Stimulated activated CD8-positive, alpha-beta memory T cell treated with anti-CD3 and anti-CD28 coated beads, Interleukin-15, amount 100 ng/mL, for 1 hour (primary cell): Measurements from ENCODE around the gene TARS1.

Experiments used
- DNase-seq: peaks from one replicate; pipeline ENCODE4 v3.0.0-alpha.2; 2020; ENCODE audit warnings: low read depth

TARS1 gene

DNA sequence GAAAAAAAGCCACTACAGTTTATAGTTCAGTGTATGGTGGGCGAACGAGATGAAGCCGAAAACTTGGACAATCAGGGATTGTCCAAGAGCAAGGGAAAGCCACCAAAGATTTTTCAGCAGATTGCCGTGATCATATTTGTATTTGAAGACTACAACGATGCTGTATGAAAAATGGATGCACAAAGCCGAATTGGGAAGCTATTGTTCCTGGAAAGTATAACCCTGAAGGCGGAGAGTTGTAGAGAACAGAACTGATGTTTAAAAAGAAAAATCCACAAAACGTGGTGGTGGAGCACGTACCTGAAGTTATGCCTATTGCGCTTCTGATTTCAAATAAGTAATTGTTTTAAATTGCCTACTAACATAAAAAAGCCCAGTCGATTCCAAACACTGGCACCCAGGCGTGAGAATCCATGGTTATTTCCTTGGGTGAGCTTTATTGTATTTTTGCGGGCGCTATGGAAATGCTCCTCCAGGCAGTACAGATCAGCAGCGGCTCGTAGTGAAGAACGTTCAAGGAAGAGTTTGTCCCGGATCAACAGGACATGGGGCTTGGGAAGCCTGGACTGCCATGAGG lies 772 bp upstream of the TARS1 start:
- no peak for DNase-seq

DNA sequence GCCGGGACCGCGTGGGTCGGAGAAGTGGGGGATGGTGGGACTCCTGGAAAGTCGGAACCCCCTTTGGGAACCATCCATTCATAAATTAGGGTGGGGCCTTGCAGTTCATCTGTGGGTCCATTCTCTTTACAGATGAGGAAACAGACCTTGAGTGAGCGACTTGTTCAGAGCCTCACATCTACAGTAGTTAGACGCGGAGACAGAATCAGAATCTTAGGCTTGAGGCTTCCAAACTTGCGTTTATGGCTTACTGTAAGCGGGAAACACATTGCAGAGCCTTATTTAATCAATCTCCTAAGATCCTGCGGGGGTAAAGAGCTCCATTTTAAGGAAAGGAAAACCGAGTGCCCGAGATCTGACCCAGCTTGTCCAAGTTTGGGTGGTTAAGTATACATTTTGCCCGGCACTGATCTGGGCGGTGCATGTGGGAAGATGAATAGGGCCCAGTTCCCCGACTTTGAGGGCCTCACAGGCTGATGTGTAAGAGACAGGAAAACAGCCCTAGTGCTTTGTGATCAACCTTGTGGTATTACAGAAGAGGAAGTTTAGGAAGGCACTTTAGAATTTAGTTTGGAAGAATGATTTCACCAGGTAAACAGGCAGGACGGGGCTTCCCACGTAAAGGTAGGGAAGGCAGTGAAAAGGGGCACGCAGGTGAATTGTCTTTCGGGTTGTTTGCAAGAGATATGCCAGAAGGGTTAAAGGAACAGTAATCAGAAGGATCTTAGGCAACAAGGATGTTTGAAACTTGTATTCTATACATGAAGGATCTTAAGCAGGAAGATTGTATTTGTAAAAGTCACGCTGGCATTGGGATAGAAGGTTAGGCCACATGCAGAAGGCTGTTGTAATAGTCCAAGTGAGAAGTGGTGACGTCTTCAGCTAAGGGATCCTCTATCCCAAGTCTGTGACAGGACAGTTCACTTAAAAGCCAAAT lies 744 bp downstream of the TARS1 start:
- DNase-seq = no peak

- no peak for DNase-seq
These were observed 3.8 kb downstream of the TARS1 start for GRCh38 chr5:33444542-33444941.

DNA sequence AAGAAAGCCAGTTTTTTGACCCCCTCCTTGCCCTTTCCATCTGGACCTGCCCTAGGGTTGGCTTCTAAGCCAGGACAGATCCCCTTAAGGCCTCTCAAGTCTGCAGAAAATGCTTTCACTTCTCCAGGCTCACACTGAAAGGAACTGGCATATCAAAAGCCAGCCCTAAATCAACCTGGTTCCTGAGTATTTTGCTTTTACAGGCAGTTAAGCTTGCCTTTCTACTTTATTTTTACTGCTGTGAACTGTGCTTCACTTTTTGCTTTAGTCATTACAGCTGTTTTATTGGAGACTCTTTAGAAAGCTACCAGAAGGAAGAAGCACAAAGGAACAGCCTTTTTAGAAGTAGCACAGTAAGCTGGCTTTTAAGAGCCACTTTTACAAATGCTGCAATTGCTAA lies 5.0 kb downstream of the TARS1 start:
- no peak for DNase-seq

DNA sequence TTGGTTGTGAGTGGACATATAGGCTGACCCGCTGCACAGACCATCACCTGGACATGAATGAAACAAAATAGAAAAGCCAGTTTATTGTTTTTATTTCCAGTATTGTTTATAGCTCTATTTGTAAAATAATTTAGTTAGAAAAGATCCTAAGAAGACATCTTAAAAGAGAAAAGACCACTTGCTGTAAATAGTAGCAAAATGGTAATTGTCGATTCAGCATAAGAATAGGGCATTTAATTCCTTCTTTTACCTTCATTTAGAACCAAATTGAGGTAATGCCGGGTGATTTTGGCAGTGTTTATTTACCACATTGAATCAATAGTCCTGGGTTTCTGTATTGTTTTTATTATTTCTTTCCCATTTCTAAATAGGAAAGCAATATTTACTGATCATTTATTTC lies 7.4 kb downstream of the TARS1 start:
- DNase-seq = no peak

GRCh38 chr5:33457126-33457525 lies 16.4 kb downstream of the TARS1 start:
- DNase-seq = no peak

- DNase-seq = no peak
These were observed 17.1 kb downstream of the TARS1 start for GRCh38 chr5:33457817-33458216.

DNA sequence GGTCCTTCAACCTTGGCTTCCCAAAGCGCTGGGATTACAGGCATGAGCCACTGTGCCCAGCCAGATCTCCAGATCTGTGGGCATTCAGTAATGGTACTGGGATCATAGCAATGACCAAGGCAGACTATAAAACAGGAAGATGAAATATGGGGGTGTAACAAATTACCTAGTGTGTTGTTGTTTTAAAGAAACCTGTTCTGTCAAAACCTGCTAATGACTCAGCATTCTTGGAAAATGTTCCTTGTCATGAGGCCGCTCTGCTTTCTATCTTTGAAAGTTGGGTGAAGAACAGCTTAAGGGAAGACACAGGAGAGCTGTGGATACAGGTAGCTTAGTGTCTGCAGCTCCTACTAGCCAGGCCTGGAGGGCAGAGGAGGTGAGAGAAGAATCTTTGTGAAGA lies 19.4 kb downstream of the TARS1 start:
- no peak for DNase-seq

DNA sequence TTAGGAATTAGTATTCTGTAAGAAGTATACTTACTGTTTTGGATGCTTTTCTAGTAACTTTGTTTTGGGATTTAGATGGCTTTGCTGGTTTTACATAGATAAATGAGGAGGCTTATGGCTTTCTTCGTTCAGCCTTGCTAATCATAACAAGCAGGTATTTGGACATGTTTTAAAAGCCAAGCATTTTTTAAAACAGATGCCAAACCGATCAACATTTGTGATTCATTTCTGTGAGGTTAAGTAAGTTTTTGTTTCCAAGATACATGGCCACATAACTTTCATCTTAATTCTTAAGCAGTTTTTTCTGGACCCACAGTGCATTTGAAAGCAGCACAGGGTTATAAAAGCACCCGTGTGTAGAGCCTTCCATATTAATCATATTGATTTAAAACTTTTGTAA lies 21.7 kb downstream of the TARS1 start:
- no peak for DNase-seq

DNA sequence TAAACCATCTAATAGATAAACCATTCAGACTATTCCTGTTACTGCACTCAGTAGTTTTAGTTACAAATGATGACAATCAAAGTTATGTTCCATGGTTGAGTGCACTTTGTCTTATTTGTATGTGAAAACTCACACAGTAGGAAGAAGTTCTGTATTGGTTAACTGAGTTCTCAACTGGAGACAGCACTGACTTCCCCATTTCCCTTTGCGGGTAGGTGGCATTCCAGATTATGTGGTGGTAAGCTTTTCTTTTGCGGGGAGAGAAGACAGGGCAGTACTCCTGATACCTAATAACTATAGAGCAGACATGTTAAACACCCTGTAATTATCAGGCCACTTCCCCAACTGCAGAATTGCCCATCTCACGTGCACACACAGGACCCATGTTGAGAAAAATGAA lies 24.4 kb downstream of the TARS1 start:
- no peak for DNase-seq

DNA sequence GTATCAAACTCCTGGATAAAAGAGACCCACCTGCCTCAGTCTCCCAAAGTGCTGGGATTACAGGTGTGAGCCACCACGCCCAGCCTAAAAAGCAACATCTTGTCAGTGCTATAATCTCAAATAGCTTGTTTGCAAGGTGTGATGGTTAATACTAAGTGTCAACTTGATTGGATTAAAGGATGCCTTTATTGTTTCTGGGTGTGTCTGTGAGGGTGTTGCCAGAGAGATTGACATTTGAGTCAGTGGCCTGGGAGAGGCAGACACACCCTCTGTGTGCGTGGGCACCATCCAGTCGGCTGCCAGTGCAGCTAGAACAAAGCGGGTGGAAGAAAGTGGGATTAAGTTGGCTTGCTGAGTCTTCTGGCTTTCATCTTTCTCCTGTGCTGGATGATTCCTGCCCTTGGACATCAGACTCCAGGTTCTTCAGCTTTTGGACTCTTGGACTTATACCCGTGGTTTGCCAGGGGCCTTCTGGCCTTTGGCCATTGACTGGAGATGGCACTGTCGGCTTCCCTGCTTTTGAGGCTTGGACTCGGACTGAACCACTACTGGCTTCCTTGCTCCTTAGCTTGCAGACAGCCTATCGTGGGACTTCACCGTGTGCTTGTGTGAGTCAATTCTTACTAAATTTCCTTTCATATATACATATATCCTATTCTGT lies 28.1 kb downstream of the TARS1 start:
- no peak for DNase-seq

GRCh38 chr5:33470544-33470943 lies 29.8 kb downstream of the TARS1 start:
- DNase-seq = no peak

- no peak for DNase-seq
These were observed 32.1 kb downstream of the TARS1 start for GRCh38 chr5:33472805-33473409.

DNA sequence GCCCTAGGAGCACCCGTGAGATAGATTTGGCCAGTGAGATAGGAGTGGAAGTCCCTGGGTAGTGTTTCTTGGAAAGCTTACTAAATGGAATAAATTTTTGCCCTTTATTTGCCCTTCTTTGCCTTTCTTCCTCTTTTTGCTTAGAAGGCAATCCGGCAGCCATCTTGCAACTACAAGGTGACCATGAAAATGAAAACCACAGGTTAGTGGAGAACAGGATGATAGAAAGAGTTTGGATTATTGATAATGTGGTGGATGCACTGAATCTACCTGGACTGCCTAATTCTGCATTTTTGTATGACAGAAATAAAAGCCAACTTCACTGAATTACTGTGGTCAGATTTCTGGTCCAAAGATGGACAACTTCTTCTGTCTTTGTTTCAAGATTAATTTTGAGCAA lies 33.2 kb downstream of the TARS1 start:
- no peak for DNase-seq

DNA sequence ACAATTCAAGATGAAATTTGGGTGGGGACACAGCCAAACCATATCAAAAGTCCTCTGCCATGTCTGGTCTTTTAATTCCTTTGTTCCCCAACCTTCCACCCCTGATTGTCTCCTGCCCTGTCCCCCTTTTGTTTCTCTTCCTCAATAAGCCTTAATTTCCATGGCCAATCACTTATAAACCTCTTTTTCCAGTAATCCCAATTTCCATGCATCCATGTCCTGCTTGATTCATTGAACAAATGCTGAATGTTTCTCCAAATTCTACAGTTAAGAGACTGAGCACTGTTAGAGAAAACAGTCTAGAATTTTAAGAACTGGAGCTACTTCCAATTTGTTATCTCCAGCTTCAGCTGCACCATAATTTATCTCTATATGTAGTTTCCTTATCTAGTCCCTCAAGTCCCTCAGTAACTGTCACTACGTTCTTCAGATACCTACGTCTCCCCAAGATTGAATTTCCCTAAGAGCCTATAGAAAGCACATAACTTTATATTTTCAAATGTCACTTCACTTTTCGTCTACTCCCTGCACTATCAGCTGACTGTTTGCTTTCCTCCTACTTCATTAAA lies 34.2 kb downstream of the TARS1 start:
- no peak for DNase-seq

DNA sequence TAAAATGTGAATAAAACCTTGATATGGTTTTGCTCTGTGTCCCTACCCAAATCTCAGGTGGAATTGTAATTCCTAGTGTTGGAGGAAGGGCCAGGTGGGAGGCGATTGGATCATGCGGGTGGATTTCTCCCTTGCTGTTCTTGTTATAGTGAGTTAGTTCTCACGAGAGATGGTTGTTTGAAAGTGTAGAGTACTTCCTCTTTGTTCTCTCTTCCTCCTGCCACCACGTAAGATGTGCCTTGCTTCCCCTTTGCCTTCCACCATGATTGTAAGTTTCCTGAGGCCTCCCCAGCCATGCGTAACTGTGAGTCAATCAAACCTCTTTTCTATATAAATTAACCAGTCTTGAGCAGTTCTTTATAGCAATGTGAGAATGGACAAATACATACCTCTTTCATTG lies 34.9 kb downstream of the TARS1 start:
- no peak for DNase-seq

DNA sequence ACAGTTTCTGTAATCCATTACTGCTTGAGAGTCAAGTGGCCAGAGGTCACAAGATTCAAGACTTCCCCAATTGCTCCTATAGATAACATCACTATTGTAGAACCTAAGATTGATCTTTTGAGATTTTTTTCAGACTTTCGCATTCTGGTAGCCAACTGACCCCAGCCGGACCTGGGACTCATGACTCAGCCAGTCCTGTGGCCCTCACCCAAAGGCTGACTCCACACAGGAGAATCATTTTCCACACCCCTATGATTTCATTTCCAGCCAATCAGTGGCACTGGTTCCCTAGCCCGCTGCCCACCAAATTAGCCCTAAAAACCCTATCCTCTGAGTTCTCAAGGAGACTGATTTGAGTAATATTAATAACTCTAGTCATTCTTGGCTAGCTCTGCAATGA lies 36.2 kb downstream of the TARS1 start:
- no peak for DNase-seq

- no peak for DNase-seq
These were observed 37.1 kb downstream of the TARS1 start for GRCh38 chr5:33477816-33478215.

- no peak for DNase-seq
These were observed 38.5 kb downstream of the TARS1 start for GRCh38 chr5:33479311-33479710.

- no peak for DNase-seq
These were observed 40.1 kb downstream of the TARS1 start for GRCh38 chr5:33480876-33481275.

DNA sequence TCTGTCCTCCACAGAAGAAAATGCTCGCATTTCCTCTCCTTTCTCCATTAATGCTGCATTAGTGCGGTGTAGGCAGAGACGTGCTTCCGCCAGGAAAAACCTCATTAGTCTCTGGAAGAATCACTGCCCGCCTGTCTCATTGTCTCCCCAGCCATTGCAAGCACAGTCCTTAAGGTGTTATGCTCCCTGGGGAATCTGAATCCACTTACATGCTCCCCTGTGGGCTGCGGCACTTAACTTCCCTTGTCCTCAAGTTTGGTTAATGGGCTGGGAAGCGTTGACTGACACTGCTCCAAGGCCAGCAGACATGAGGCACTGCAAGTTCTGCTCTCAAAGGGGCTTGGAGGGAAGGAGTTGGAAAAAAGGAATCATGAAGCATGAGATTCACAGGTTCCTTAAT lies 41.6 kb downstream of the TARS1 start:
- no peak for DNase-seq

DNA sequence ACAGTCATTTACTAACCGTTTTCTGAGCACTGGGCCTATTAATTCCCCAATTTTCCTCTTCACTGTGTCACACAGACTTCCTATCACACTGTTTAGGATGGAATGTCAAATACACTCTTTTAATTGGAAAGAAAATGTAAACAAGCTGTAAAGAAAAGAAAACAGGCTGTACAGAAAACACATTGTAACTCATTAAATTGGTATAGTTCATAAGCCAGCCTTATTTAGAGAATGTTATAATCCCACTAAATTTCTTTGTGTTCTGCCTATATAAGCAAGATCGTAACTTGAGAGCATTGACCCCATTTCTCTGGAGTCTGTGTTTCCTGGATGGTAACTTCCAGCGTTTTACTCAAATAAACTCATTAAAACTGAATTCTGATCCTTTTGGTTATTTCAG lies 46.5 kb downstream of the TARS1 start:
- no peak for DNase-seq
